ENCODE results near the gene HOOK1. TPM values are rescaled to one million over a fixed set of nuclear protein-coding genes. Genes with fewer than 3 reads are reported as not detected.

The HOOK1 gene
- total RNA-seq, 2 experiments from 2014 or later: 4.0 to 6.2 TPM

DNA sequence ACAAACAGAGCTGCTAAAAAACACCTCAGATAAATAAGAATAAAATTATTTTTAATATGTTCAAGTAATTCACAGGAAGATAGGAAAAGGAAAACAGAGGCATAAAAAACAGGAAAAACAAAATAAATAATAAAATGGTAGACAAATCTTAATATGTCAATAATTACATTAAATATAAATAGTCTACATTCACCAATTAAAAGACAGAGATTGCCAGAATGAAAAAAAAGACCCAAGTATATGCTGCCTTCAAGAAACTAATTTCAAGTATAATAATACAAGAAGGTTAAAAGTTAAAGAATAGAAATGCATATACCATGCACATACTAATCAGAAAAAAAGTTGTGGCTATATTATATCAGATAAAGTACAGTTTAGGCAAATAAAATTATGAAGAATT is 109.9 kb downstream of the HOOK1 start:
- CTCF ChIA-PET: no interaction called here
- Mint-ChIP-seq H3K36me3 (ENCODE audit: low read depth) (peaks cover 8% of the 10 kb centered on the region), H3K9me3 (ENCODE audit: insufficient read depth) (peaks cover 15% of the 10 kb centered on the region)

More for the DNA sequence above, 109.9 kb downstream of the HOOK1 start:
- DNase-seq (no peak), ATAC-seq (no peak)
- peaks cover 21% of the 10 kb centered on the region for H3K27me3 Mint-ChIP-seq (ENCODE audit: low read depth)
- POLR2A ChIA-PET: no interaction called here
- H3K4me1 Mint-ChIP-seq (ENCODE audit: low read depth): peaks cover 24% of the 10 kb centered on the region
- H3K27ac Mint-ChIP-seq: no peak overlapping the region
- H3K4me3 Mint-ChIP-seq: no peak overlapping the region

Other genes with a start within 250 kb of the HOOK1 start
- gene CYP2J2, start 111.8 kb downstream of the HOOK1 start, total RNA-seq: 1 to 10 TPM; 2.7 to 3.1 TPM

Measured in activated CD8-positive, alpha-beta T cell treated with anti-CD3 and anti-CD28 coated beads, Interleukin-2, amount 10 ng/mL, durations not matched to agents 7 days and 5 days (primary cell).